Suppressor macrophage treated with lipopolysaccharide for 4 hours (primary cell): ENCODE measurements around the gene KCNQ2.

Experiments
- DNase-seq: peaks from one replicate; pipeline ENCODE4 v3.0.0-alpha.2; 2020

The KCNQ2 gene

DNA sequence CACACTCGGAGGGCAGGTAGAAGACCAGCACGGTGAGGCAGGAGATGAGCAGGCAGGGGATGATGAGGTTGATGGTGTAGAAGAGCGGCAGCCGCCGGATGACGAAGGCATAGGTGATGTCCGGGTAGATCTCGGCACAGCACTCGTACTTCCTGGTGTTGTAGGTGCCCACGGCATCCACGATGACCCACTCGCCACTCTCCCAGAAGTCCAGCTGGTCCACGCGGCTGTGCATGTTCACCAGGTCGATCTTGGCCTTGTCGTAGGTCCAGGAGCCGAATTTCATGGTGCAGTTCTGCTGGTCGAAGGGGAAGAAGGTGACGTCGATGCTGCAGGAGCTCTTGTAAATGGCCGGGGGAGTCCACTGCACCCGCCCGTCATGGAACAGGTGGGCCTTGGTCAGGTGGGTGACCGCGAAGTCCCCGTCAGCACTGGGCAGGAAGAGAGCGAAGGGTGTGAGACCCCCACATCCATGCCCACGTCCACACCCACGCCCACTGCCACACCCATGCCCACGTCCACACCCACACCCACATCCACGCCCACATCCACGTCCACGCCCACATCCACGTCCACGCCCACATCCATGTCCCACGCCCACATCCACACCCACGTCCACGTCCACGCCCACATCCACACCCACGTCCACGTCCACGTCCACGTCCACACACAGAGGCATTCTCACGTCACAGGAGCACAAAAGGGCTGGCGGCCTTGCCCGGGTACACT lies 121.7 kb downstream of the KCNQ2 start:
- DNase-seq = no peak
